OCI-LY1 (cell line): ENCODE results near the gene UBE2V1.

Experiments
- H2AFZ ChIP-seq: fragments of 200-600 bp; sonication (generic), shearing (Covaris generic); 2 replicates; pipeline ENCODE4 v1.6.0; 2014; ENCODE audit warnings: antibody characterized with exemption, mild to moderate bottlenecking, low read length
- H3F3A ChIP-seq: fragments of 200-600 bp; sonication (generic), shearing (Covaris generic); 2 replicates; pipeline ENCODE4 v1.6.0; 2014; ENCODE audit warnings: mild to moderate bottlenecking, antibody characterized with exemption, low read length, moderate library complexity; ENCODE audit not compliant: insufficient read depth
- H3K27ac ChIP-seq: fragments of 200-600 bp; sonication (generic); 2 replicates; pipeline ENCODE4 v1.5.1; 2014; ENCODE audit warnings: low read length, mixed run types, mild to moderate bottlenecking, low read depth; ENCODE audit not compliant: poor library complexity, severe bottlenecking
- H3K27me3 ChIP-seq: fragments of 200-600 bp; sonication (generic); 2 replicates; pipeline ENCODE4 v1.6.0; 2014; ENCODE audit warnings: antibody characterized with exemption, mild to moderate bottlenecking, low read length, moderate library complexity; ENCODE audit not compliant: insufficient read depth
- H3K36me3 ChIP-seq: fragments of 200-600 bp; sonication (generic); 2 replicates; pipeline ENCODE4 v1.6.1; 2014; ENCODE audit warnings: mild to moderate bottlenecking, antibody characterized with exemption, low read length, moderate library complexity, mixed read lengths; ENCODE audit not compliant: insufficient read depth
- H3K4me1 ChIP-seq: fragments of 200-600 bp; sonication (generic); 2 replicates; pipeline ENCODE4 v1.5.1; 2014; ENCODE audit warnings: mild to moderate bottlenecking, low read length, moderate library complexity; ENCODE audit not compliant: insufficient read depth, severe bottlenecking
- H3K4me2 ChIP-seq: fragments of 200-600 bp; sonication (generic), shearing (Covaris generic); 2 replicates; pipeline ENCODE4 v1.6.1; 2014; ENCODE audit warnings: low read length
- H3K4me3 ChIP-seq: fragments of 200-600 bp; sonication (generic); 2 replicates; pipeline ENCODE4 v1.5.1; 2014; ENCODE audit warnings: low read length, low read depth, mild to moderate bottlenecking, mixed read lengths; ENCODE audit not compliant: poor library complexity, severe bottlenecking
- H3K79me2 ChIP-seq: fragments of 200-600 bp; shearing (Covaris generic); 2 replicates; pipeline ENCODE4 v1.6.1; 2016; ENCODE audit warnings: mixed run types, low read length, mixed read lengths; ENCODE audit not compliant: insufficient read depth
- H3K9ac ChIP-seq: fragments of 200-600 bp; sonication (generic), shearing (Covaris generic); 2 replicates; pipeline ENCODE4 v1.6.1; 2014; ENCODE audit warnings: mild to moderate bottlenecking, low read length, mixed read lengths
- H3K9me2 ChIP-seq: fragments of 200-600 bp; sonication (generic), shearing (Covaris generic); 2 replicates; pipeline ENCODE4 v1.6.1; 2014; ENCODE audit warnings: low read depth, mild to moderate bottlenecking, low read length, mixed read lengths
- H3K9me3 ChIP-seq: fragments of 200-600 bp; shearing (Covaris generic); 2 replicates; pipeline ENCODE4 v1.6.1; 2014; ENCODE audit warnings: low read length, mixed read lengths
- H4K20me1 ChIP-seq: fragments of 200-600 bp; sonication (generic), shearing (Covaris generic); 2 replicates; pipeline ENCODE4 v1.6.0; 2016; ENCODE audit warnings: mild to moderate bottlenecking, low read length; ENCODE audit not compliant: insufficient read depth
- CTCF ChIP-seq: fragments of 200-600 bp; sonication (generic), shearing (Covaris generic); IDR thresholded peaks from 2 replicates; pipeline ENCODE4 v1.5.1; 2017; ENCODE audit warnings: mild to moderate bottlenecking, antibody characterized with exemption, low read length, moderate library complexity, mixed read lengths
- EZH2 ChIP-seq: fragments of 200-600 bp; sonication (generic), shearing (Covaris generic); IDR thresholded peaks from 2 replicates; pipeline ENCODE4 v1.8.0; 2017; ENCODE audit warnings: borderline replicate concordance, mixed run types, mild to moderate bottlenecking, antibody characterized with exemption, low read length, moderate library complexity, mixed read lengths

The UBE2V1 gene

GRCh38 chr20:50044353-50044960, 68.5 kb downstream of the UBE2V1 start:
- Histone ChIP-seq H3K27me3 (0 out of 2 replicates have a peak, but pooled peaks cover 3% of the 10 kb centered on the region), H4K20me1 (no peaks in the 10 kb centered on the region), H3K36me3 (no peaks in the 10 kb centered on the region), H3K9me2 (no peaks in the 10 kb centered on the region), H2AFZ (no peak overlapping the region), H3K4me2 (no peak overlapping the region), H3F3A (no peaks in the 10 kb centered on the region), H3K9me3 (no peaks in the 10 kb centered on the region), H3K9ac (no peak overlapping the region), H3K4me1 (peaks cover 42% of the 10 kb centered on the region), H3K27ac (no peak overlapping the region), H3K79me2 (no peaks in the 10 kb centered on the region), H3K4me3 (no peak overlapping the region)
- no peak for TF ChIP-seq CTCF
- TF ChIP-seq EZH2 = no peak

GRCh38 chr20:50043573-50044352, 69.2 kb downstream of the UBE2V1 start:
- no peaks in the 10 kb centered on the region for H3K79me2 ChIP-seq
- H2AFZ ChIP-seq = no peak overlapping the region
- H3K27me3 ChIP-seq = 0 out of 2 replicates have a peak, but pooled peaks cover 3% of the 10 kb centered on the region
- H3K9me3 ChIP-seq = no peaks in the 10 kb centered on the region
- no peaks in the 10 kb centered on the region for H3F3A ChIP-seq
- no peaks in the 10 kb centered on the region for H4K20me1 ChIP-seq
- H3K4me2 ChIP-seq = no peak overlapping the region
- H3K27ac ChIP-seq = no peak overlapping the region
- no peak overlapping the region for H3K4me3 ChIP-seq
- TF ChIP-seq EZH2 (no peak), CTCF (no peak)
- H3K4me1 ChIP-seq = peaks cover 42% of the 10 kb centered on the region
- no peaks in the 10 kb centered on the region for H3K9me2 ChIP-seq
- no peak overlapping the region for H3K9ac ChIP-seq
- H3K36me3 ChIP-seq = no peaks in the 10 kb centered on the region

GRCh38 chr20:50042370-50043313, 70.3 kb downstream of the UBE2V1 start:
- H3F3A ChIP-seq = no peaks in the 10 kb centered on the region
- no peak overlapping the region for H2AFZ ChIP-seq
- H3K4me1 ChIP-seq = peaks cover 34% of the 10 kb centered on the region
- no peaks in the 10 kb centered on the region for H3K79me2 ChIP-seq
- peak overlapping the region; percentile 96 for H3K27ac ChIP-seq
- no peaks in the 10 kb centered on the region for H4K20me1 ChIP-seq
- H3K4me3 ChIP-seq = no peak overlapping the region
- H3K9me2 ChIP-seq = no peaks in the 10 kb centered on the region
- H3K9ac ChIP-seq = no peak overlapping the region
- TF ChIP-seq CTCF (no peak), EZH2 (no peak)
- H3K27me3 ChIP-seq = 0 out of 2 replicates have a peak, but pooled peaks cover 3% of the 10 kb centered on the region
- H3K9me3 ChIP-seq = no peaks in the 10 kb centered on the region
- no peaks in the 10 kb centered on the region for H3K36me3 ChIP-seq
- no peak overlapping the region for H3K4me2 ChIP-seq
